Heart right ventricle (tissue), 16 donors: ENCODE measurements around the gene GPBP1L1. TPM values are rescaled to one million over a fixed set of nuclear protein-coding genes. Genes with fewer than 3 reads are reported as not detected.
"Not testable (repeated sequence)": the region's sequence is repeated elsewhere in the genome, so short reads cannot be mapped to it uniquely, and the experiment has no call there.

ENCODE experiments used
- ATAC-seq, 8 donors: fragments of 200-7000 bp; cut with Tn5 transposase; one replicate each; pipeline ENCODE4 v1.9.1; 2020; ENCODE audit warnings: mild to moderate bottlenecking in 8 of 8, moderate library complexity in 8 of 8, moderate number of reproducible peaks in 1 of 8
- DNase-seq, 2 donors: peaks; one replicate each; pipeline ENCODE4 v3.0.0-alpha.2; 2020
- H3K27ac ChIP-seq, 10 donors: fragments of 200-600 bp; sonication (generic) in 2 of 10; one replicate each; pipeline versions ENCODE4 v1.5.0 to v1.8.0; 2020 to 2022; ENCODE audit warnings: mild to moderate bottlenecking in 3 of 10
- H3K27me3 ChIP-seq, 7 donors: fragments of 200-600 bp; one replicate each; pipeline ENCODE4 v1.8.0; 2021 to 2022; ENCODE audit warnings: mild to moderate bottlenecking in 2 of 7
- H3K36me3 ChIP-seq, 9 donors: fragments of 200-600 bp; sonication (generic) in 1 of 9; one replicate each; pipeline versions ENCODE4 v1.5.0 to v1.8.0; 2020 to 2022; ENCODE audit warnings: mild to moderate bottlenecking in 2 of 9
- H3K4me1 ChIP-seq, 9 donors: fragments of 200-600 bp; sonication (generic) in 1 of 9; one replicate each; pipeline versions ENCODE4 v1.5.0 to v1.8.0; 2020 to 2022; ENCODE audit warnings: mild to moderate bottlenecking in 4 of 9
- H3K4me3 ChIP-seq, 10 donors: fragments of 200-600 bp; sonication (generic) in 2 of 10; one replicate each; pipeline versions ENCODE4 v1.5.0 to v1.8.0; 2020 to 2022; ENCODE audit warnings: mild to moderate bottlenecking in 7 of 10, moderate library complexity in 2 of 10
- H3K9me3 ChIP-seq, 11 donors: fragments of 200-600 bp in 10 of 11; sonication (generic) in 2 of 11; one replicate each; pipeline versions ENCODE4 v1.5.0 to v1.8.0; 2013 to 2022; ENCODE audit warnings: mild to moderate bottlenecking in 2 of 11, control low read depth in 1 of 11, moderate library complexity in 1 of 11
- WGBS, 2 donors: extraction: QIAGEN DNeasy Blood & Tissue Kit; methylation state at CpG; one replicate each; pipeline ENCODE4 v1.1.7; 2013; ENCODE audit warnings: inconsistent platforms in 1 of 2; 5-methylcytosine and 5-hydroxymethylcytosine counted together
- intact Hi-C, 10 donors: fragments of 100-400 bp; cut with DNase I; formaldehyde crosslinking; loops; one replicate each; pipeline versions ENCODE4 v1.11.1 to v1.14.2; 2022
- long read RNA-seq, 3 donors: library from polyadenylated mRNA; unstranded; transcript quantifications; one replicate each; pipeline ENCODE4 v2.0.0, GENCODE V29; 2020 to 2021
- polyA plus RNA-seq, 2 donors: library from polyadenylated mRNA; stranded (reverse); fragments of 200-250 nt; gene quantifications; one replicate each; pipeline ENCODE4 v1.2.3, GENCODE V29; 2013
- total RNA-seq, 10 donors: library from RNA; stranded (reverse); fragmentation: NEBNext Ultra II Directional in 3 of 10; extraction: Animal tissue kit (Norgen Biotek cat#: 25700) in 3 of 10; gene quantifications; one replicate each; pipeline versions ENCODE4 v1.2.1 to v1.2.4, GENCODE V29; 2021 to 2023
- TF ChIP-seq, protein P1 (sequence below), 9 donors: fragments of 200-600 bp; sonication (generic) in 2 of 9; IDR thresholded peaks; one replicate each; pipeline versions ENCODE4 v1.5.0 to v1.8.0; 2021 to 2022; ENCODE audit warnings: antibody characterized with exemption in 9 of 9, mild to moderate bottlenecking in 5 of 9, moderate library complexity in 1 of 9
- donor health status: Arrhythmogenic right ventricular cardiomyopathy.
- donor health status: ischemic (EF 13 %, LVEDD 7.1; RV severe dilation, severe dysfunction).
- donor health status: healthy with polysubstance abuse.
- donor health status: DM: no; HTN: yes; CAD: no.
- donor health status: DM: no; HTN: no; CAD: no.
- donor health status: ischemic (EF 25% LVEDD 6.9; RV normal size, moderate dysfunction).
- donor health status: ischemic (EF 25% LVEDD 5.7; RV mildly dilated, moderate dysfunction).
- donor health status: healthy.
- donor health status: DM: yes; HTN: yes; CAD: no.
- donor health status: Ischemic cardiomyopathy.
- donor health status: ischemic (EF 35%, LVEDD 5.7; RV mildly dilated, moderate dysfunction).
- donor health status: nonischemic (EF 11% LVEDD 7.7; RV severe dilation, severe dysfunction).
- donor health status: DM: yes; HTN: yes; CAD: no.
- donor health status: PGD.
- donor health status: ischemic (EF 29% LVEDD 5.4; RV normal size, mild dysfunction).
- donor health status: nonischemic (EF 23%, LVEDD 6.1; RV moderate dilation, normal function).

The GPBP1L1 gene, protein sequence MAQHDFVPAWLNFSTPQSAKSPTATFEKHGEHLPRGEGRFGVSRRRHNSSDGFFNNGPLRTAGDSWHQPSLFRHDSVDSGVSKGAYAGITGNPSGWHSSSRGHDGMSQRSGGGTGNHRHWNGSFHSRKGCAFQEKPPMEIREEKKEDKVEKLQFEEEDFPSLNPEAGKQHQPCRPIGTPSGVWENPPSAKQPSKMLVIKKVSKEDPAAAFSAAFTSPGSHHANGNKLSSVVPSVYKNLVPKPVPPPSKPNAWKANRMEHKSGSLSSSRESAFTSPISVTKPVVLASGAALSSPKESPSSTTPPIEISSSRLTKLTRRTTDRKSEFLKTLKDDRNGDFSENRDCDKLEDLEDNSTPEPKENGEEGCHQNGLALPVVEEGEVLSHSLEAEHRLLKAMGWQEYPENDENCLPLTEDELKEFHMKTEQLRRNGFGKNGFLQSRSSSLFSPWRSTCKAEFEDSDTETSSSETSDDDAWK
- 10 to 100 TPM; 72.4 to 95.0 (median 84.0) TPM for total RNA-seq
- 10 to 100 TPM; 27.6 to 39.7 TPM for polyA plus RNA-seq
- long read RNA-seq, donor 1, transcript GPBP1L1-202 (13 exons, 3,736 nt): major isoform, 13 of 46 reads
- long read RNA-seq, donor 1, transcript GPBP1L1-201 (12 exons, 3,599 nt): minor isoform, 6 of 46 reads
- long read RNA-seq, donor 1, partial matches to known transcripts: 8 of 46 reads
- long read RNA-seq, donor 1, other reads (novel, unspliced or antisense): 15 of 46 reads
- long read RNA-seq, donor 2, transcript GPBP1L1-202 (13 exons, 3,736 nt): major isoform, 26 of 63 reads
- long read RNA-seq, donor 2, partial matches to known transcripts: 10 of 63 reads
- long read RNA-seq, donor 2, other reads (novel, unspliced or antisense): 21 of 63 reads
- long read RNA-seq, donor 3, transcript GPBP1L1-202 (13 exons, 3,736 nt): major isoform, 31 of 95 reads
- long read RNA-seq, donor 3, transcript GPBP1L1-201 (12 exons, 3,599 nt): minor isoform, 8 of 95 reads
- long read RNA-seq, donor 3, partial matches to known transcripts: 20 of 95 reads
- long read RNA-seq, donor 3, other reads (novel, unspliced or antisense): 34 of 95 reads

DNA sequence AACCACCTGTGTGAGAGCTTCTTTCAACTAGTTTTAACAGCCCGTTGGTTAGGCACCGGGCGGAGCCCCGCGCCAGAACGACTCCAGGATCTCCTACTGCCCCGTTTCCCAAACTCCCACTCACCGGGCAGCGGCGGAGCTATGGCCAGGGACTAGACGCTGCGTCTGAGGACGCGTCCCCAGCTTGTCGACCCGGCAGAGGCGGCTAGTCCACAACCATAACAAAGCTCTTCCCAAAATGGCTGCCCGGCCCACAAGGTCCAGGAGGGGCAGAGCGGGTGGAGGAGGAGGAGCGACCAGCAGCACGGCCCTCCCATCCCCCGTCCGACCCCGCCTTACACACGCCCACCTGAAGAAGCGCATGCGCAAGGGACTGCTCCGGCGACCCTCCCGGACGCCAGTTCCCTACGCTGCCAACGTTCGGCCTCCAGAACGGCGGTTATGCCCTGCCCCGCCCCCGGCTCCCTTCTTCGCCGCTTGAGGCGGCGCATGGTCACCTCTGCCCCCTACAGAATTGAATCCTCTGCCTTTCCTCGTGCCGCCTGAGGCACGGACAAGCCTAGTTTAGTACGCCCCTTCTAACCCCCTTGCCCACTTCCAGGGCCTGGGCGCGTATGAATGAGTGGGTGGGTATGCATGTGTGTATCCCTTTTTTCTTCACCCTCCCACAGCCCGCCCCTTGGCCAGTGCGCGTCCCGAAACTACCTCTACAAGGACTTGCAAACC, at the start of gene GPBP1L1:
Gene GPBP1L1, minus strand, starts transcription at position 246 of the 726 bp plus-strand sequence. CDS start 27,446 bp downstream, outside the sequence.
- peak; percentile 90 to 96 (median 92) for ATAC-seq
- peaks cover 0 to 12% (median 0%) of the 10 kb centered on the region in 9 donors for H3K36me3 ChIP-seq
- H3K4me1 ChIP-seq: peaks cover 0 to 56% (median 49%) of the 10 kb centered on the region in 9 donors
- H3K27ac ChIP-seq: peak within 1 kb of the TSS; percentile 88 to 98 (median 96)
- H3K4me3 ChIP-seq: peak within 1 kb of the TSS; percentile 70 to 95 (median 84)
- H3K9me3 ChIP-seq: no peaks in the 10 kb centered on the region
- TF ChIP-seq, protein P1, sequence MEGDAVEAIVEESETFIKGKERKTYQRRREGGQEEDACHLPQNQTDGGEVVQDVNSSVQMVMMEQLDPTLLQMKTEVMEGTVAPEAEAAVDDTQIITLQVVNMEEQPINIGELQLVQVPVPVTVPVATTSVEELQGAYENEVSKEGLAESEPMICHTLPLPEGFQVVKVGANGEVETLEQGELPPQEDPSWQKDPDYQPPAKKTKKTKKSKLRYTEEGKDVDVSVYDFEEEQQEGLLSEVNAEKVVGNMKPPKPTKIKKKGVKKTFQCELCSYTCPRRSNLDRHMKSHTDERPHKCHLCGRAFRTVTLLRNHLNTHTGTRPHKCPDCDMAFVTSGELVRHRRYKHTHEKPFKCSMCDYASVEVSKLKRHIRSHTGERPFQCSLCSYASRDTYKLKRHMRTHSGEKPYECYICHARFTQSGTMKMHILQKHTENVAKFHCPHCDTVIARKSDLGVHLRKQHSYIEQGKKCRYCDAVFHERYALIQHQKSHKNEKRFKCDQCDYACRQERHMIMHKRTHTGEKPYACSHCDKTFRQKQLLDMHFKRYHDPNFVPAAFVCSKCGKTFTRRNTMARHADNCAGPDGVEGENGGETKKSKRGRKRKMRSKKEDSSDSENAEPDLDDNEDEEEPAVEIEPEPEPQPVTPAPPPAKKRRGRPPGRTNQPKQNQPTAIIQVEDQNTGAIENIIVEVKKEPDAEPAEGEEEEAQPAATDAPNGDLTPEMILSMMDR (IDR thresholded peaks at IDR 0.05): no peak
- 0% methylated on average over 52 of the region's 52 CpGs for WGBS, 2 donors
- intact Hi-C loops: loop anchor here in 6 of 10 donors (1.0 to 10.0 kb wide), 9 partner anchors 62 to 338 kb away; partner anchors contain the start of genes IPP (in 4 of the 6), NASP (in 2 of the 6), CCDC163 (in 1 of the 6) and CCDC17 (in 1 of the 6)
- DNase-seq: peak; percentile 97 to 98
- no peaks in the 10 kb centered on the region for H3K27me3 ChIP-seq

DNA sequence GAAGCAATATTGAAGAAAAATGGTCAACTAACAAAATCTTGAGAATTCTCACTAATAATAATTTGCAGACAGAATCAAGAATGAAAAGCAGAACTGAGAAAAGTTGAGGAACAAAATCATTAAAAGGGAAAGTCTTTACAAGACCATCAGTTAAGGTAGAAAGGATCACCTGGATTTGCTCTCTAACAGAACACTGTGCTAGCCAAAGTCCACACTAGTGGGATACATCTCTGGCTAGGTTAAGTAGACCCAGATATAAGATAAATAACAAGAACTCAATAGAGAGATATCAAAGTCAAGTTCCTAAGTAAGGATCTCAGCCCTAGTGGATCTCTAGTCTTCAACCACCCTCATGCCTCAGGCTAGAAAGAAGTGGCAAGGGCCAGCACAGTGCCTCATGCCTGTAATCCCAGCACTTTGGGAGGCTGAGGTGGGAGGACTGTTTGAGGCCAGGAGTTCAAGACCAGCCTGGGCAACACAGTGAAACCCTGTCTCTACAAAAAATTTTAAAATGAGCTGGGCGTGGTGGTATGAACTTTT, 44.5 kb upstream of the GPBP1L1 start:
- Histone ChIP-seq H3K4me1 (peaks cover 0 to 9% (median 0%) of the 10 kb centered on the region in 9 donors), H3K9me3 (no peaks in the 10 kb centered on the region), H3K27ac (peak overlapping the region in 1 of 10 donors; percentile 28), H3K4me3 (no peak overlapping the region), H3K27me3 (no peaks in the 10 kb centered on the region), H3K36me3 (peaks cover 0 to 44% (median 10%) of the 10 kb centered on the region in 9 donors)
- ATAC-seq: no peak
- TF ChIP-seq, protein P1 (IDR thresholded peaks at IDR 0.05): no peak
- WGBS, 2 donors: 97% methylated on average over 1 of the region's 1 CpG
- DNase-seq: no peak
- intact Hi-C loops: no loop called here

DNA sequence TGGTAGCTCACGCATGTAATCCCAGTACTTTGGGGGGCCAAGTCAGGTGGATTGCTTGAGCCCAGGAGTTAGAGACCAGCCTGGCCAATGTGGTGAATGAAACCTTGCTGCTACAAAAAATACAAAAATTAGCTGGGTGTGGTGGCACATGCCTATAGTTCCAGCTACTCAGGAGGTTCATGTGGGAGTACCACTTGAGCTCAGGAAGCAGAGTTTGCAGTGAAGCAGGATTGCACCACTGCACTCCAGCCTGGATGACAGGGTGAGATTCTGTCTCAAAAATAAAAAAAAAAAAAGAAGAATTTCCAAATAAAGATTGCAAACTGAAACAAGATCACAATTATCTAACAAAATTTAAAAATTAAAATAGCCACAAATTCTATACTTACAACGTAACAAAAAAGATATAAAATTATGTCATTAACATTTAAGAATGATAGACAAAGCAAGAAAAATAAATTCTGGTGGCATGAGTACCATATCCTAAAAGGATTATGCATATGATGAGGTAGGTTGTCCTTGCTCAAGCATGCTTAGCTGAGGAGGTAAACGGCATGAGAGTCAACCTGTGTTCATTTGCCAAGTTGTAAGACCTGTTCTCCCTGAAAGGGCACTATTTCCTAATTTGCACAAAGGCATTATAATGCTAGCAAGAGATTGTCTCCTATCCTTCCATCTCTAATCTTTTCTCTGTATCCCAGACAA, 43.9 kb upstream of the GPBP1L1 start:
- no peak overlapping the region for H3K27ac ChIP-seq
- H3K4me1 ChIP-seq: peaks cover 0 to 9% (median 0%) of the 10 kb centered on the region in 9 donors
- H3K4me3 ChIP-seq: no peak overlapping the region
- no peak for ATAC-seq
- TF ChIP-seq, protein P1 (IDR thresholded peaks at IDR 0.05): no peak
- H3K36me3 ChIP-seq: peaks cover 0 to 44% (median 10%) of the 10 kb centered on the region in 9 donors
- no peaks in the 10 kb centered on the region for H3K9me3 ChIP-seq
- intact Hi-C loops: no loop called here
- 80 to 86% methylated on average over 3 of the region's 3 CpGs for WGBS, 2 donors
- no peaks in the 10 kb centered on the region for H3K27me3 ChIP-seq
- DNase-seq: no peak

DNA sequence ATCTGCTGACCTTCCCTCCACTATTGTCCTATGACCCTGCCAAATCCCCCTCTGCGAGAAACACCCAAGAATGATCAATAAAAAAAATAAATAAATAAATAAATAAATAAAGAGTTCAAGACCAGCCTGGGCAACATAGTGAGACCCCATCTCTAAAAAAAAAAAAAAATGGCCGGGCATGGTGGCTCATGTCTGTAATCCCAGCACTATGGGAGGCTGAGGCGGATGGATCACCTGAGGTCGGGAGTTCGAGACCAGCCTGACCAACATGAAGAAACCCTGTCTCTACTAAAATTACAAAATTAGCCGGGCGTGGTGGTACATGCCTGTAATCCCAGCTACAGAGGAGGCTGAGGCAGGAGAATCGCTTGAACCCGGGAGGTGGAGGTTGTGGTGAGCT, 39.7 kb upstream of the GPBP1L1 start:
- Histone ChIP-seq H3K4me1 (peaks cover 0 to 16% (median 0%) of the 10 kb centered on the region in 9 donors), H3K36me3 (peaks cover 0 to 53% (median 10%) of the 10 kb centered on the region in 9 donors)
- WGBS, 2 donors: 98 to 100% methylated on average over 9 of the region's 9 CpGs
- intact Hi-C loops, DNase-seq, H3K4me3 ChIP-seq, ATAC-seq, H3K27me3 ChIP-seq, H3K9me3 ChIP-seq, H3K27ac ChIP-seq: not testable (repeated sequence)
